GM04503 (cell line): ENCODE data around the gene LHX3.
"Not testable (repeated sequence)": the region's sequence is repeated elsewhere in the genome, so short reads cannot be mapped to it uniquely, and the experiment has no call there.

ENCODE experiments used
- DNase-seq: peaks from one replicate; pipeline ENCODE4 v3.0.0-alpha.2; 2012; ENCODE audit warnings: low read depth

The LHX3 gene

DNA sequence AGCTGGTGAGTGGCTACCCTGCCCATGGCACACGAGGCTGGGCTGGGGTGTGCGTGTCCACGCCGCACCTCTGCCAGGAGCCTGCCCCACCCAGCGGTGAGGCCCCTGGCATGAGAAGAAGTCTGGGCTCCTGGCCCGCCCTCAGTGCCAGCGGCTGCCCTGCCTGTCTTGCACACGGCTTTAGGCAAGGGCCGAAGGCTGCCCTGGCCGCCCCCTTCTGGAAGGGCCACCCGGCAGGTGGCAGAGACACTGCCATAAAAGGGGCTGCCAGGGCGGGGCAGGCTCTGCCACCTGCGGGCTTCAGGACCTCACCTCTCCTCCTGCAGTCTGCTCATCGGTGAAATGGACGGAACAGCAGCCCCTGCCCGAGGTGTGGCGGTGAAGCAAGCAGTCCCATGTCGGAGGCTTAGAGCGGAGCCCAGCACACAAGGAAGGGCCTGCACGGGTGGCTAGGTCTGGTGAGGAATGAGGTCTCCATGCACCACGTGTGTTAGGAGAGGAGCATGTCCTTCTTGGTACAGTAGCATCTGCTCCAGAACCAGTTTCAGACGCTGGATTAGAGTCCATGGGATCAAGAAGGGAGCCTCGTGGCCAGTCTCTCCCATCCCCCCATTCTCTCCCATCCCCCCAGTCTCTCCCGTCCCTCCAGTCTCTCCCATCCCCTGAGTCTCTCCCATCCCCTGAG is 51.4 kb downstream of the LHX3 start:
- DNase-seq: no peak

DNA sequence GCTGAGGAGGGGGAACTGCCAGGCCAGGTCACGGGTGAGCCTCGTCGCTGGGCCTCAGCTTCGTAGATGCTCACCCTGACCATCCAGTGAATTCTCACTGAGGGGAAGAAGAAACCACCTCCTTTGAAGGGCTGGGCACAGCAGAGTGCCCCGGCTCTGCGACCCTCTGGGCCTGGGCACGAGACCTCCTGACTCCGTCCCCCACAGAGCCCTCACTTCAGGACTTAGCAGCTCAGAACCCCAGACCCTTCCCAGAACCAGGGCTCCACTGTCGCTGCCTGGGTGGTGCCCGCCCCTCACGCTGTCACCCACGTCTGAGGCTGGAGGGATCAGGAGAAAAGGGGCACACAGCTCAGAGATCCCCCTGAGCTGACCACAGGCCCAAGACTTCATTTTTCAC is 52.0 kb downstream of the LHX3 start:
- DNase-seq: no peak

DNA sequence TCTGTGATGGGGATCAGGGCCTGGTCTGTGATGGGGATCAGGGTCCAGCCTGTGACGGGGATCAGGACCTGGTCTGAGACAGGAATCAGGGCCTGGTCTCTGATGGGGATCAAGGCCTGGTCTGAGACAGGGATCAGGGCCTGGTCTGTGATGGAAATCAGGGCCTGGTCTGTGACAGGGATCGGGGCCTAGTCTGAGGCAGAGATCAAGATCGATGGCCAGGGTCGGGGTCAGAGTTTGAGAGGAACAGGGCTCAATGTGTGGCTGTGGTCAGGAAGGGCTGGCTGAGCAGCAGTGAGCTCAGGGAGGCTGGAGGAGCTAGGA is 52.4 kb downstream of the LHX3 start:
- DNase-seq: no peak

DNA sequence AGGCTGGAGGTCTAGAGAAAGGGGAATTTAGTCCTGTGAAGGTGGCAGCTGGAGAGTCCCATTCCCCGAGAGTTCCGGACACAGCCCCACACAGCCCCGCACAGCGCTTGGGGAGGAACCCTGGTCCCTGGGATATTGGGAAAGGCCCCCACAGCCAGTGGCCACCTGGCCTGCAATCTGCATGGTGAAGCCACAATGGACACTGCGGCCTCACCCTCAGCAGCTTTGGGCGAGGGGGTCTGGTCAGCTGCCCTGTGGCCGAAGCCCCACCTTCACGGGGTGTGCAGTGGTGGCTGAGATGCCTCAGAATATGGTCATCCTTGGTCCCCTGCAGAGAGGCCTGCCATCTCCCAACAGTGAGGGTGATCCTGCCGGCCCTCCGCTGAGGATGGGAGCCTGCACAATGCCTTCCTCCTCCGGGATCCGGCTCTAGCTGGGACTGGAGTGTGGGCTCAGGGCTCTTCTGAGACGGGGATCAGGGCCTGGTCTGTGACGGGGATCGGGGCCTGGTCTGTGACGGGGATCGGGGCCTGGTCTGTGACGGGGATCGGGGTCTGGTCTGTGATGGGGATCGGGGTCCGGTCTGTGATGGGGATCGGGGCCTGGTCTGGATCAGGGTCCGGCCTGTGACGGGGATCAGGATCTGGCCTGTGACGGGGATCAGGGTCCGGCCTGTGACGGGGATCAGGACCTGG is 52.9 kb downstream of the LHX3 start:
- no peak for DNase-seq

DNA sequence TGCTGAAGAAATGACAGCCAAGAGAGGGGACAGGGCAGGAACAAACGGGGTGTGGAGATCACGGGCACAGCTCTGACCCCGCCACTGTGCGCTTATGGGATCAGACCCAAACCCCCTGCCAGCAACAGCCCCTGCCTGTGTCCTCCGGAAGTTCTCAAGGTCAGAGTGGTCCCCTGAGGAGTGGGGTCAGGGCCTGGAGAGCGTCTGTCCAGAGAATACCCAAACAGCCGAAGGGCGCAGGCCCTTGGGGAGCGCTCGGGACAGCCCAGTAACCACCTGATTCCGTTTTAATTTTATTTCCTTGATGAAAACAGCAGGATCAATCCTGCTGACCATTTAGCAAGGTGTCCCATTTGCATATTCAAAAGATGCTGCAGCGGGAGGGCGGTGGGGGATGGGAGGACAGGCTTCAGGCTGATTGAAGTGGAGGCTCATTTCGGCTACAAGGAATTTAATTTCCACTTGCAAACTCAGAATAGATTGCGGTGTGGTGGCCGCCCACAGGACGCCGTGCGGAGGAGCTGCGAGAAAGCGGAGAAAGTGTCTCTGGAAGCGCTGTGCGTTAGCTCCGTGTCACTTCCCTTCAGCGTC is 53.6 kb downstream of the LHX3 start:
- DNase-seq: no peak

DNA sequence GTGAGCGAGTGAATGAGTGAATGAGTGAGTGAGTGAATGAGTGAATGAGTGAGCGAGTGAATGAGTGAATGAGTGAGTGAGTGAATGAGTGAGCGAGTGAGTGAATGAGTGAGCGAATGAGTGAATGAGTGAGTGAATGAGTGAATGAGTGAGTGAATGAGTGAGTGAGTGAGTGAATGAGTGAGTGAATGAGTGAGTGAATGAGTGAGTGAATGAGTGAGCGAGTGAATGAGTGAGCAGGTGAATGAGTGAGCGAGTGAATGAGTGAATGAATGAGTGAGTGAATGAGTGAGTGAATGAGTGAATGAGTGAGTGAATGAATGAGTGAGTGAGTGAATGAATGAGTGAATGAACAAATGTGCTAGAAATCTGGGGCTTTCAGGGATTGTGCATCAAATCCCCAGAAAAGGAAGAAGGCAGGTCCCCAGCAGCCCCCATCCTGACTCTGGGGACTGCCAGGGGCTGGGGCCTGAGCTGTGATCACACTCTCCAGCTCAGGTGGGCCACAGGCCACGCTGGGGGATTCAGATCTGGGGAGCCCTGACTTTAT is 54.2 kb downstream of the LHX3 start:
- DNase-seq: not testable (repeated sequence)

DNA sequence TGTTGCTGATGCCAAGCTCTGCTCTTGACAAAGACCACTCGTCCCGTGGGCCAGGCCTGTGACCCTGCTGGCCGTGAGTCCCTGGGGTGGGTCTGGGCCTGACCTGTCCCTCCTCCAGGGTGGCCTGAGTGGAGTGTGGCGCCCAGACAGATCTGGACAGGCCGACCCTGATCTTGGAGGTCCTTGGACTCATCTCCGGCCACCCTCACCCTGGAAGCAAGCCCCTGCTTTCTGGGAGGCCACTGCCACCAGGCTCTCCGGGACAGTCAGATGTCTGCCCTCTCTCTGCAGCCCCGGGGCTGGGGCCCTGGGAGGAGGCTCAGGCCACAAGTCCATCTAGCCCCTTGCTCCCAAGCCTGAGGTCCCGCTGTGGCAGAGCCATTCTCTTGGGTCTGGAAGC is 55.1 kb downstream of the LHX3 start:
- no peak for DNase-seq

DNA sequence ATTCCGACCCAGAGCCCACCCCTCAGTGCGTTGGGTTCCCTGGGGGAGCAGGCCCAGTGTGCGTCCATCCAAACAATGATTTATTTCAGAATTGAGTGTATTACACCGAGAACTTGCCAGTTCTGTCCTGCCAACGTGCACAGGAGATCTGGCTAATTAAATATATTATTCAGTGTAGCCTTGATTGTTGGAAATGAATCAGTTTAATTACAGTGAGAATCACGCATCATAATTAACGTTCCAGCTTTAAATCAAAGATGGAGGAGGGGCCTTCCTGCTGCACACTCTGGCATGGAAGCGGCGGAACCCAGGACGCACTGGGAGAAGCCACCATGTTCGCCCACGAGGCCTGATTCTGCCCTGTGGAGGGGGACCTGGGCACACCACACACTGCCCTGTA is 55.6 kb downstream of the LHX3 start:
- no peak for DNase-seq

DNA sequence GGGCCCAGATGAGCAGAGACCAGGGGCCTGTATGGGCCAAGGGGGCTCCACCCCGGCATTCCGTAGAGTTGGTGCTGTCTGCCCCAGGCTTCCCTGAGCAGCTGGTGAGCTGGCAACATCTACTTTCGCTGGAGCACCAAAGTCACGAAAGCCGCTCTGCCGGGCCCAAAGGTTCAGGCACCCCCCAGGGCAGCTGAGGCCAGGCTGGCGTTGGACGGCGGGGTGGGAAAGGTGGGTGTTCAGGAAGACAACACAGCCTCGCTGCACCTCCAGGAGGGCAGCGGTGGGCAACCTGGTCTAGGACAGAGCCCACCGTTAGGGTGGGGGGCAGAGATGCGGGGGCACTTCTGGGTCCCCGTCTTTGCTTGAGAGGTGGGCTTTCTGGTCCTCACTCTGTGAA is 56.2 kb downstream of the LHX3 start:
- no peak for DNase-seq

DNA sequence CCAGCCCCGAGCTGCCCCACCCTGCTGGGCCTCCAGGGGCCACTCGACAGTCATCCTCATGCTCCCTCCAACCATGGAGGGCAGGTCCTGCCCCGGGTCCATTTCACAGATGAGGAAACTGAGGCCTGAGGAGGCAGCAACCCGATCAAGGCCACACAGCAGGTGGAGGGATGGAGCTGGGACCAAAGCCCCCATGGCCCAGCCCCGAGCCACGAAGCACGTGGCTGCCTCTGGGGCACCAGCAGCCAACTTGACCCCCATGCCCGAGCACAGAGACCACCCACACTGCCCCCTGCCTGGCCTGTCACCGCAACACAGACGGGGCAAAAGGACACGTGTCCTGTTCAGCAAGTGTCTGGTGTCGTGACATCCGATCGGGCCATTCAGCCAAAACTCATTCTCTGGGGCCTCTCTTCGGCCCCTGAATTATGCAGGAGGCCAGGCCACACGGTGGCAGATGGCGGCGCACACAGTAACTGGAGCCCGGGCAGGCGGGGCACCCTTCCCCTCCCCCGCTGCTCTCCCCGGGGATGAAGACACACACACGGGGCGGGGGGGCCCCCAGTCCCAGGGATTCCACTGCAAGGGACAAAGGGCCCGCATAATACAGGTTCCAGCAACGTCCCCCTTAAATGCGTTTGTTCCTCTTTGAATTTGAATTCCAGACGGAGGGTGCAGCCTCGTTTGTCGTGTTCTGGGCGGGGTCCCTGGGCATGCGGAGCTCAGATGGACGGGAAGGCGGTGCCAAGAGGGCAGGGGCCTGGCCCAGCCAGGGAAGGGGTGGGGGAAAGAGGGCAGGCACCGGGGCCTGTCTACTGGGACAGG is 56.8 kb downstream of the LHX3 start:
- DNase-seq: no peak

DNA sequence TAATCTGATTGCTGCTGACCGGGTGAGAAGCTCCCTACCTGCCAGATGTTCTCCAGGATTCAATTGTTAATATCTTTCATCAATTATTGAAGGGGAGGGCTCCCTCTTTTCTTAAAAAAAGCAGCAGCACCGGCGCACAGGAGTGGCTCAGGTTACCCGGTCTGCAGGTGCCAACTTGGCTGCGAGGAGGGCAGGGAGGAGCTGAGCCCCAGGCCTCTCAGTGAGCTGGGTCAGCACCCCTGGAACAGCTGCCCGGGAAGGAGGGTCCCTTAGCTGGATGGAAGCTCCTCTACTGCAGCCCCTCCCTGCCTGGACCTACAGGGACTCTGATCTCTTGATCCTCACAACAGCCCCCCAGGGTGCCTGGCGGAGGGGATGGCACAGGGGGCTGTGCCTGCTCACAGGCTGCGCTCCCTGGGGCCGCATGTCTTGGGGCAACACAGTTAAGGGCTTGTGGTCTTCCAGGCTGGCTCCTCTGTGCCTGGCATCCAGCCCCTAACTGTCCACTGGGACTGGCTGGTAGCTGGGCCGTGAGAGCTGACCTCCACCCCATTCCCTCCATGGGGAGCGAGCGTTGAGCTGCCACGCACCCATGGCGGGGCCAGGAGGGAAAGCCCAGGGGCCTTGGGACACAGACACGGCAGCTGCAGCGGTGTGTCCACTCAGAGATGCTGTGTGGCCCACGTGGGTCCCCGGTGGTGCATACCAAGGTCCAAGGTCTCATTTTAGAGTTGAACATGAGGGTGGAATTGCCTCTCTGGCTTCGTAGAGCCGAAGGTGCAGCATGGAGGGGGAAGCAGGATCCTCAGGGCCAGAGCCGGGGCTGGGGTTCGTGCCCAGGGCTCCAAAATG is 57.7 kb downstream of the LHX3 start:
- no peak for DNase-seq
